Brain microvascular endothelial cell (primary cell): Measurements from ENCODE around the gene FBXO42.

Source experiments
- DNase-seq: peaks from one replicate; pipeline ENCODE4 v3.0.0-alpha.2; 2020
- H3K27ac ChIP-seq: fragments of 250-450 bp; sonication (Bioruptor Pico); 2 replicates; pipeline ENCODE4 v1.5.1; 2020; ENCODE audit warnings: mild to moderate bottlenecking, moderate library complexity
- H3K27me3 ChIP-seq: fragments of 250-450 bp; sonication (Bioruptor Pico); replicated peaks from 2 replicates; pipeline ENCODE4 v1.5.1; 2020; ENCODE audit warnings: mild to moderate bottlenecking
- H3K36me3 ChIP-seq: fragments of 250-450 bp; sonication (Bioruptor Pico); replicated peaks from 2 replicates; pipeline ENCODE4 v1.5.1; 2020; ENCODE audit warnings: mild to moderate bottlenecking
- H3K4me3 ChIP-seq: 2 replicates; pipeline ENCODE4 v1.5.1; 2011; ENCODE audit warnings: low read depth, mild to moderate bottlenecking, control low read depth, low read length, moderate library complexity
- CTCF ChIP-seq: IDR thresholded peaks from 2 replicates; pipeline ENCODE4 v1.5.1; 2011; ENCODE audit warnings: low read depth, mild to moderate bottlenecking, moderate library complexity, low read length, control low read depth, inconsistent platforms; ENCODE audit errors: missing control alignments
- in situ Hi-C: cut with HindIII; loops from 2 replicates; pipeline ENCODE4 v1.10.0; 2017; ENCODE audit warnings: low sequenced_read_pairs, low pct_ligation_motif_present

Gene FBXO42

GRCh38 chr1:16351994-16352841, at the start of gene FBXO42:
Gene FBXO42 (minus strand): TSS chr1:16352480. CDS start chr1:16315418, 37,062 bp downstream.
- in situ Hi-C loops = no loop called here
- Histone ChIP-seq H3K27ac (peak within 1 kb of the TSS; percentile 75), H3K27me3 (no peaks in the 10 kb centered on the region), H3K36me3 (no peaks in the 10 kb centered on the region), H3K4me3 (peak within 1 kb of the TSS; percentile 93)
- DNase-seq = peak; percentile 84
- TF ChIP-seq CTCF = peak; percentile 34

DNA sequence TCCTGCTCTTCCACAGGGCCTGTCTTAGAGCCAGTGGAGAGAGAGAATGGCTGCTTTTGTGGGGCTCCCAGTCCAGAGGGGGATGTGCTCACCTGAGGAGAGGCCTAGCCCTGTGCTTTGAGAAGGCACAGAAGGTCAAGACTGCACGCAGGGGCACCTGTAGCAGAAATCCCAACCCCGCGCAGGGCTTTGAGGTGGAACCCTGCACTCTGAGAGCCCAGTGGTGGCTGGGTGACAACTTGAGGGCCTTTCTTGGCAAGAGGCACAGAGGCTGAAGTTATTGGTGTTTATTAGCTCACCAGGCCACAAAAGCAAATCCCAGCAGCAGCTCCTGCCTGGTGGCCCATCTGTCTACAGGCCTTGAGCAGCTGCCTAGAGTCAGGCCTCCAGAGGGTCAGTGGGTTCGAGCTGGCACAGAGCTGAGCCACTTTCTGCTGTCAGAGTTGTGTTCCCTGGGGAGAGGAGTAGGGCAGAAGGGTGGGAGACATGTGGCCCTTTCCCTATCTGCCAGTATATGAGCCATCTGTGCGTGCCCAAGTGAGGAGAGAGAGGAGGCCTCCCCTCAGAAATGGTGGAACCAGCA, 46.2 kb upstream of the FBXO42 start:
- Histone ChIP-seq H3K27ac (no peak overlapping the region), H3K4me3 (no peak overlapping the region), H3K36me3 (peaks cover 42% of the 10 kb centered on the region), H3K27me3 (no peaks in the 10 kb centered on the region)
- in situ Hi-C loops = no loop called here
- no peak for TF ChIP-seq CTCF
- no peak for DNase-seq

DNA sequence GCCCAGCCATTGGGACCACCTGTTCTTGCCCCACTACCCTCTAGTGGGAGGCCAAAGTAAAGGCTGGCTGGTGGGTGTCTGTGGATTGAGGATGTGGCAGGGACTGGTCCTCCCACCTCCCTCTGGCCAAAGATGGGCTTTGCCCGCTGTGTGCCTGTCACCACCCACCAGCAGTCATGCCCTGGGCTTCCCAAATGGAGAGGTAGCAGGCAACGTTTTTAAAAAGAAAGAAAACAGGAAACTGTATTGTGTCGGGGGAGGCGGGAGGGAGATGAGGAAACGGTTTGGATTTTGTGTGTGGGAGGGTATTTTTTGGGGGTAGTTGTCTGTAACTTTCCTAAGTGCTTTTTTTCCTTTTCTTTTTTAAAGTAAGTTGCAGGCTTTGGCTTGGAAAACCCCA, 44.8 kb upstream of the FBXO42 start:
- no peak overlapping the region for H3K27ac ChIP-seq
- H3K4me3 ChIP-seq = no peak overlapping the region
- no peak for DNase-seq
- H3K27me3 ChIP-seq = no peaks in the 10 kb centered on the region
- peaks cover 44% of the 10 kb centered on the region for H3K36me3 ChIP-seq
- in situ Hi-C loops = no loop called here
- no peak for TF ChIP-seq CTCF

DNA sequence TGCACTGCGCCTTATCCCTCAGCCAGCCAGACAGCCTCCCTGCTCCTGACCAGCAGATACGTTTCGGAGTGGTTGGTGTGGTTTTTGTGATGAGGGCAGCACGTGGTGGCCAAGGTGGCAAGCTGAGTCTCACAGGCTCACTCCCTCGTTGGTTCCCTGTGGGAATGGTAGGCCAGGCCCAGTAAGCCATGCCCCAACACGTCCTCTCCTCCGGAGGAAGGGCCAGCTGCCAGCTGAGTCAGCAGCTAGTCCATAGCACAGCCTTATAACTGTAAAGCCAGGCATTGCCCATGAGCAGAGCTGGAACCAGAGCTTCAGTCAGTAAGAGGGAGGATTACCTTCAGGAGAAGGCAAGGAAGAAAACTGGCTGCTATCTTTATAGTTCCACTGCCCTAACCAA, 44.3 kb upstream of the FBXO42 start:
- DNase-seq = peak; percentile 64

GRCh38 chr1:16394977-16395376, 42.7 kb upstream of the FBXO42 start:
- Histone ChIP-seq H3K36me3 (peaks cover 39% of the 10 kb centered on the region), H3K27ac (no peak overlapping the region), H3K27me3 (no peaks in the 10 kb centered on the region), H3K4me3 (no peak overlapping the region)
- no peak for TF ChIP-seq CTCF
- in situ Hi-C loops = no loop called here
- DNase-seq = no peak

More for the DNA sequence above, 44.3 kb upstream of the FBXO42 start:
- no peak for TF ChIP-seq CTCF
- Histone ChIP-seq H3K27me3 (no peaks in the 10 kb centered on the region), H3K36me3 (peaks cover 44% of the 10 kb centered on the region), H3K4me3 (no peak overlapping the region), H3K27ac (no peak overlapping the region)
- in situ Hi-C loops = no loop called here
